ENCODE data around the gene CYBRD1. TPM values are rescaled to one million over a fixed set of nuclear protein-coding genes. Genes with fewer than 3 reads are reported as not detected.

The CYBRD1 gene
- total RNA-seq, 5 donors from 2014 or later (not counting 1 experiment from before 2014, with no cell fraction given): 0.23 to 1.8 (median 1.0) TPM

DNA sequence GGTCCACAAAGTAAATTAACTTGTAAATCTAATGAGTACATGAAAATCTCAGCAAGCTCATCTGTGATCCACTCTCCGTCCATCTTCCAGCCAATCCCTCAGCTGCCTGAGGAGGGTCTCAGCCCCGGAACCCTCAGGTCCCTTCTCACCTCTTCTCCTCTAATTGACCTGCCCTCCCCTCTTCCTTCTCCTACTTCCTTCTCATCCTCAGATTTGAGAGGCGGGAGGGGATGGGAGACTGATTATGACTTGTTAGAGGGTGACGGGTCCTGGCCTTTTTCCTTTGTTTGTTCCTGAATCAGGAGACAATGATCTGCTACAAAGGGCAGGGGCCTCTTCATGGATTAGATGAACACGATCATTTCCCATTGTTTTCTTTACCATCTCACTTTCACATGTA, 80.1 kb downstream of the CYBRD1 start:
- H3K4me1 ChIP-seq (ENCODE audit: control insufficient read depth in 1 of 2, extremely low read depth in 1 of 2, insufficient read depth in 2 of 2, low read length in 2 of 2): no peaks in the 10 kb centered on the region
- H3K36me3 Mint-ChIP-seq: no peaks in the 10 kb centered on the region
- H3K4me3 ChIP-seq (ENCODE audit: control insufficient read depth in 1 of 2, extremely low read depth in 1 of 2, low read length in 1 of 2): no peak overlapping the region
- H3K4me3 Mint-ChIP-seq: no peak overlapping the region
- POLR2A ChIA-PET: no interaction called here
- 100% methylated on average over 1 of the region's 5 CpGs for WGBS (ENCODE audit: insufficient coverage)
- H3K9me3 ChIP-seq: no peaks in the 10 kb centered on the region
- no peak for DNase-seq
- ATAC-seq (replicated peaks in 1 of 4): no peak
- H3K27ac Mint-ChIP-seq: no peak overlapping the region
- no peak overlapping the region for H3K27ac ChIP-seq (ENCODE audit: low read length)
- peaks cover 1 to 5% (median 4%) of the 10 kb centered on the region in 3 donors for H3K4me1 Mint-ChIP-seq
- CTCF ChIA-PET: interaction anchor here in 1 of 2 donors (1.0 kb wide), 1 partner anchor 123 kb away, joined by 3 read pairs; no protein-coding TSS in a partner anchor
- no peaks in the 10 kb centered on the region for H3K9me3 Mint-ChIP-seq
- H3K27me3 ChIP-seq (replicated peaks in 1 of 2; ENCODE audit: control insufficient read depth in 2 of 2, extremely low read depth in 1 of 2, insufficient read depth in 2 of 2, low read length in 1 of 2): peaks cover 2 to 8% of the 10 kb centered on the region in 2 experiments
- H3K36me3 ChIP-seq (ENCODE audit: control insufficient read depth in 2 of 2, extremely low read depth in 1 of 2, insufficient read depth in 1 of 2, low read length in 1 of 2): no peaks in the 10 kb centered on the region
- peaks cover 10 to 21% of the 10 kb centered on the region in 2 donors for H3K27me3 Mint-ChIP-seq

Other genes with a start within 250 kb of the CYBRD1 start
- 10 to 100 TPM; 12.5 to 18.9 (median 16.3) TPM for gene METTL8, start 88.5 kb upstream of the CYBRD1 start, total RNA-seq
- gene DCAF17, start 88.2 kb upstream of the CYBRD1 start, total RNA-seq: 10 to 100 TPM; 21.1 to 24.6 (median 23.9) TPM
- 10 to 100 TPM; 25.6 to 43.7 (median 42.4) TPM for gene DYNC1I2, start 165.0 kb downstream of the CYBRD1 start, total RNA-seq